SU-DHL-6 (cell line): ENCODE data around the gene DLG1.

ENCODE experiments used
- H2AFZ ChIP-seq: fragments of 200-600 bp; sonication (generic); 2 replicates; pipeline ENCODE4 v1.6.1; 2014; ENCODE audit warnings: low read depth, mild to moderate bottlenecking, moderate library complexity, mixed read lengths, antibody characterized with exemption, low read length; ENCODE audit not compliant: severe bottlenecking
- H3F3A ChIP-seq: fragments of 200-600 bp; shearing (Covaris generic); 2 replicates; pipeline ENCODE4 v1.6.0; 2016; ENCODE audit warnings: antibody characterized with exemption, mild to moderate bottlenecking; ENCODE audit not compliant: insufficient read depth
- H3K27ac ChIP-seq: fragments of 200-600 bp; sonication (generic); 2 replicates; pipeline ENCODE4 v1.5.1; 2016; ENCODE audit warnings: low read depth, mild to moderate bottlenecking, low read length, moderate library complexity, mixed read lengths
- H3K27me3 ChIP-seq: fragments of 200-600 bp; sonication (generic), shearing (Covaris generic); 2 replicates; pipeline ENCODE4 v1.6.0; 2014; ENCODE audit warnings: mild to moderate bottlenecking, low read length
- H3K36me3 ChIP-seq: fragments of 200-600 bp; sonication (generic); 2 replicates; pipeline ENCODE4 v1.6.1; 2014; ENCODE audit warnings: mild to moderate bottlenecking, low read length, mixed read lengths
- H3K4me2 ChIP-seq: fragments of 300-600, 200-600 bp; shearing (Covaris generic), sonication (generic); 2 replicates; pipeline ENCODE4 v1.6.0; 2014; ENCODE audit warnings: low read length, low read depth, mild to moderate bottlenecking; ENCODE audit not compliant: poor library complexity, severe bottlenecking
- H3K4me3 ChIP-seq: fragments of 200-600 bp; sonication (generic); 2 replicates; pipeline ENCODE4 v1.5.1; 2014; ENCODE audit warnings: antibody characterized with exemption, low read length, mild to moderate bottlenecking, mixed read lengths; ENCODE audit not compliant: insufficient read depth, poor library complexity, severe bottlenecking
- H3K79me2 ChIP-seq: fragments of 200-600 bp; sonication (generic); 2 replicates; pipeline ENCODE4 v1.6.1; 2014; ENCODE audit warnings: mild to moderate bottlenecking, low read length, moderate library complexity; ENCODE audit not compliant: insufficient read depth
- H3K9ac ChIP-seq: fragments of 200-600 bp; sonication (generic); 2 replicates; pipeline ENCODE4 v1.7.0; 2014; ENCODE audit warnings: mild to moderate bottlenecking, low read length
- H3K9me2 ChIP-seq: fragments of 200-600 bp; sonication (generic); replicated peaks from 2 replicates; pipeline ENCODE4 v1.6.1; 2014; ENCODE audit warnings: low read length; ENCODE audit not compliant: insufficient read depth
- H3K9me3 ChIP-seq: fragments of 200-600 bp; sonication (generic); 2 replicates; pipeline ENCODE4 v1.6.1; 2014; ENCODE audit warnings: low read length, mixed read lengths; ENCODE audit not compliant: insufficient read depth
- H4K20me1 ChIP-seq: fragments of 200-600 bp; sonication (generic); 2 replicates; pipeline ENCODE4 v1.6.1; 2014; ENCODE audit warnings: low read depth, mild to moderate bottlenecking, antibody characterized with exemption, low read length, moderate library complexity, mixed read lengths
- CTCF ChIP-seq: fragments of 200-600 bp; sonication (generic); IDR thresholded peaks from one replicate; pipeline ENCODE4 v1.5.1; 2017; ENCODE audit warnings: antibody characterized with exemption, mild to moderate bottlenecking, low read length, moderate library complexity; ENCODE audit not compliant: insufficient read depth, poor library complexity, severe bottlenecking
- EZH2phosphoT487 ChIP-seq: fragments of 200-600 bp; sonication (generic), shearing (Covaris generic); conservative IDR thresholded peaks from 2 replicates; pipeline ENCODE4 v1.6.1; 2018; ENCODE audit warnings: mild to moderate bottlenecking, antibody characterized with exemption, low read length, moderate library complexity, mixed read lengths

DLG1 gene

DNA sequence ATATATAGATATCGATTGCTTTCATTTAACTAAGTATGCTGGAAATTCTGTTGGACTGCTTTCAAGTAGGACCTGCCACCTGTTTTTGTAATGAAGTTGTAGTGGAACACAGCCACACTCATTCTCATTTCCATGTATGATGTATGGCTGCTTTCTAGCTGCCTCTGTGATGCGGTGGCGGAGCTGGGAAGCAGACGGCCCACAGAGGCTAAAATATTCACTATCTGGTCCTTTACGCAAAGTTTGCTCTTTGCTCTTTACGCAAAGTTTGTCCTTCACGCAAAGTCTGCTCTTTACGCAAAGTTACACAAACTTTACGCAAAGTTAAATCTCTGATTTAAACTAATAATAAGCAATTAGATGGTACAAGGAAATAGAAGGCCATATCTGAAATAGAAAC is 91.5 kb downstream of the DLG1 start:
- peaks cover 93% of the 10 kb centered on the region for H3K79me2 ChIP-seq
- TF ChIP-seq CTCF (no peak), EZH2phosphoT487 (no peak)
- no peaks in the 10 kb centered on the region for H3K27me3 ChIP-seq
- no peak overlapping the region for H3K9ac ChIP-seq
- H4K20me1 ChIP-seq = peaks cover 12% of the 10 kb centered on the region
- H3K27ac ChIP-seq = no peak overlapping the region
- H2AFZ ChIP-seq = no peak overlapping the region
- no peaks in the 10 kb centered on the region for H3K9me2 ChIP-seq
- H3K9me3 ChIP-seq = no peaks in the 10 kb centered on the region
- no peak overlapping the region for H3K4me2 ChIP-seq
- peaks cover 7% of the 10 kb centered on the region; the same call in 1 of the 2 replicates for H3F3A ChIP-seq
- no peak overlapping the region for H3K4me3 ChIP-seq
- H3K36me3 ChIP-seq = no peaks in the 10 kb centered on the region

DNA sequence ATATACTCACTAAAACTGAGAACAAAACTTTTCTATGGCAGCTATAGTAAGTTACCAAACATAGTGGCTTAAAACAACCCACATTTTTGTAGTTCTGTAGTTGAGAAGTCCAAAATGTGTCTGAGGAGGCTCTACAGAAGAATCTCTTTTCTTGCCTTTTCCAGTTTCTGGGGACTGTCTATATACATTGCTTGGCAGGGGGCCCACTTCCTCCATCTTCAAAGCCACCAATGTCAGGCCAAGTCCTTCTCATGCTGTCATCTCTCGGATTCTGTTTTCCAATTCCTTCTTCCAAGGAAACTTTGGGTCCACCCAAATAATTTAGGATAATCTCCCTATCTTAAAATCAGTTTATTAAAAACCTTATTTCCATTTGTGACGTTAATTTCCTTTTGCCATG is 92.7 kb downstream of the DLG1 start:
- Histone ChIP-seq H4K20me1 (peaks cover 12% of the 10 kb centered on the region), H3K4me3 (no peak overlapping the region), H3K9me2 (no peaks in the 10 kb centered on the region), H3K9me3 (no peaks in the 10 kb centered on the region), H2AFZ (no peak overlapping the region), H3K4me2 (no peak overlapping the region), H3K36me3 (no peaks in the 10 kb centered on the region), H3K27ac (no peak overlapping the region), H3K27me3 (no peaks in the 10 kb centered on the region), H3K9ac (no peak overlapping the region), H3F3A (peaks cover 7% of the 10 kb centered on the region; the same call in 1 of the 2 replicates), H3K79me2 (peaks cover 95% of the 10 kb centered on the region)
- TF ChIP-seq EZH2phosphoT487 (no peak), CTCF (no peak)

GRCh38 chr3:197205265-197205664 is 93.1 kb downstream of the DLG1 start:
- Histone ChIP-seq H3K9me2 (no peaks in the 10 kb centered on the region), H3K27ac (no peak overlapping the region)
- TF ChIP-seq EZH2phosphoT487 = no peak
- TF ChIP-seq CTCF = no peak

DNA sequence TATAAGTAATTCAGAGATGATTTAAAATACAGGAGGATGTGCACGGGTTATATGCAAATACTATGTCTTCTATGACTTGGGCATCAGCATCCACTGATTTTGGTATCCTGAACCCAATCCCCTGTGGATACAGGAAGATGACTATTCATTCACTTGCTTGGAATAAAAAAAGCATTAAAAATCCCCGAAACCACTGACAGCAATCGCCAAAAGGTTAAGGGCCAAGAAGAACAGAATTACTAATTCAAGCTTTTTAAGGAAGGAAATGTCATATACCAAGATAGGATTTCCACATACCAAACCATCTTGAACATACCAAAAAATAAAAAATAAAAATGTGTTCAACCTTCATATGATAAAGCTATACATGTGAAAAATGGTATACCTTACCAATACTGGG is 93.7 kb downstream of the DLG1 start:
- Histone ChIP-seq H3F3A (peaks cover 7% of the 10 kb centered on the region), H3K36me3 (no peaks in the 10 kb centered on the region), H3K9ac (no peak overlapping the region), H4K20me1 (peaks cover 12% of the 10 kb centered on the region), H3K27me3 (no peaks in the 10 kb centered on the region), H3K4me3 (no peak overlapping the region), H2AFZ (no peak overlapping the region), H3K9me2 (no peaks in the 10 kb centered on the region), H3K79me2 (peaks cover 99% of the 10 kb centered on the region), H3K9me3 (no peaks in the 10 kb centered on the region), H3K4me2 (no peak overlapping the region), H3K27ac (no peak overlapping the region)
- TF ChIP-seq EZH2phosphoT487 = no peak
- no peak for TF ChIP-seq CTCF

More at GRCh38 chr3:197205265-197205664, 93.1 kb downstream of the DLG1 start:
- H3F3A ChIP-seq = peaks cover 7% of the 10 kb centered on the region
- H3K4me2 ChIP-seq = no peak overlapping the region
- H3K36me3 ChIP-seq = no peaks in the 10 kb centered on the region
- peaks cover 12% of the 10 kb centered on the region for H4K20me1 ChIP-seq
- no peak overlapping the region for H2AFZ ChIP-seq
- no peaks in the 10 kb centered on the region for H3K9me3 ChIP-seq
- no peak overlapping the region for H3K4me3 ChIP-seq
- H3K27me3 ChIP-seq = no peaks in the 10 kb centered on the region
- no peak overlapping the region for H3K9ac ChIP-seq
- H3K79me2 ChIP-seq = peaks cover 99% of the 10 kb centered on the region
